Lower leg skin (tissue), 3 donors: ENCODE measurements around the gene ZEB1.

Experiments used
- CTCF ChIP-seq, 3 donors: fragments of 450-650 bp; IDR thresholded peaks; one replicate each; pipeline ENCODE4 v1.5.1; 2016; ENCODE audit warnings: antibody characterized with exemption in 3 of 3, mild to moderate bottlenecking in 3 of 3, moderate library complexity in 2 of 3
- POLR2A ChIP-seq, 2 donors: fragments of 450-650 bp; IDR thresholded peaks; one replicate each; pipeline ENCODE4 v1.6.1; 2016 to 2017; ENCODE audit warnings: antibody characterized with exemption in 2 of 2, mild to moderate bottlenecking in 1 of 2, moderate library complexity in 1 of 2

DNA sequence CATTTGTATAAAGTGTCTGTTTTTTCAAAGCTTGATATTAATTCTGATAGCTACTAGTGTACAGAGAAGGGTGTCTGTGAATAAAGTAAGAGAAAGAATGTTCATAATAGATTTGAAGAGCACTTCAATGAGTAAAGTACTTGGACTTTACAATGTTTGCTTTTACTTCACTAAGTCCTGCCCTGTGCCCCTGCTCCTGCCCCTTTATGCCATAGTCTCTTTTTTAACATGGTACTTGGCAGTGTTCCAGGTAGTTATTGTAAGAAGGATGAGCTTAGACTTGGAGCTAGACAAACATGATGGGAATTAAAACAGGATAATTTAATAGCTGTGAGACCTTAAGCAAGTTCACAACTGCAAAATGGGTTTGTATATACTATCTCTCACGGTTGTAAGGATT is 41.0 kb downstream of the ZEB1 start:
- TF ChIP-seq CTCF (IDR thresholded peaks at IDR 0.05) (no peak), POLR2A (IDR thresholded peaks at IDR 0.05) (no peak)
